ENCODE measurements around the gene SPATA6L. TPM values are rescaled to one million over a fixed set of nuclear protein-coding genes. Genes with fewer than 3 reads are reported as not detected.
"Not testable (repeated sequence)": the region's sequence is repeated elsewhere in the genome, so short reads cannot be mapped to it uniquely, and the experiment has no call there.

Gene SPATA6L
- total RNA-seq, 1 donor from 2014 or later, result 3.1 TPM

GRCh38 chr9:4674783-4675182, 8.5 kb upstream of the SPATA6L start:
- no peak for ATAC-seq

- no peak for ATAC-seq
Measured at GRCh38 chr9:4671737-4672136, 5.5 kb upstream of the SPATA6L start.

GRCh38 chr9:4670591-4670990, 4.3 kb upstream of the SPATA6L start:
- ATAC-seq, result no peak

GRCh38 chr9:4669890-4670289, 3.6 kb upstream of the SPATA6L start:
- ATAC-seq, result no peak

- no peak for ATAC-seq
Measured at GRCh38 chr9:4668604-4669003, 2.3 kb upstream of the SPATA6L start.

- ATAC-seq, result no peak
Measured at GRCh38 chr9:4667681-4668080, 1.4 kb upstream of the SPATA6L start.

GRCh38 chr9:4665357-4665756, 923 bp downstream of the SPATA6L start:
- peak; percentile 16 for ATAC-seq

- ATAC-seq, result no peak
Measured at GRCh38 chr9:4663956-4664355, 2.3 kb downstream of the SPATA6L start.

- ATAC-seq, result peak; percentile 17
Measured at GRCh38 chr9:4662989-4663792, 3.1 kb downstream of the SPATA6L start.

- peak; percentile 95 for ATAC-seq
Measured at GRCh38 chr9:4662108-4662988, 3.9 kb downstream of the SPATA6L start, which contains the start of gene PLPP6. Gene PLPP6 (plus strand): TSS chr9:4662294. CDS start chr9:4662376, 82 bp downstream.

- no peak for ATAC-seq
Measured at GRCh38 chr9:4661611-4662010, 4.7 kb downstream of the SPATA6L start.

GRCh38 chr9:4661165-4661564, 5.1 kb downstream of the SPATA6L start:
- ATAC-seq, result no peak

GRCh38 chr9:4660665-4661064, 5.6 kb downstream of the SPATA6L start:
- ATAC-seq, result not testable (repeated sequence)

GRCh38 chr9:4657426-4658159, 8.7 kb downstream of the SPATA6L start:
- no peak for ATAC-seq

GRCh38 chr9:4656621-4657020, 9.7 kb downstream of the SPATA6L start:
- ATAC-seq, result no peak

GRCh38 chr9:4656196-4656595, 10.1 kb downstream of the SPATA6L start:
- ATAC-seq, result not testable (repeated sequence)

- ATAC-seq, result no peak
Measured at GRCh38 chr9:4654538-4654937, 11.7 kb downstream of the SPATA6L start.

GRCh38 chr9:4654084-4654483, 12.2 kb downstream of the SPATA6L start:
- ATAC-seq, result no peak

- no peak for ATAC-seq
Measured at GRCh38 chr9:4642351-4642750, 23.9 kb downstream of the SPATA6L start.

- no peak for ATAC-seq
Measured at GRCh38 chr9:4640027-4640426, 26.3 kb downstream of the SPATA6L start.

GRCh38 chr9:4639420-4639819, 26.9 kb downstream of the SPATA6L start:
- no peak for ATAC-seq

- ATAC-seq, result no peak
Measured at GRCh38 chr9:4638968-4639367, 27.3 kb downstream of the SPATA6L start.

GRCh38 chr9:4630836-4631235, 35.4 kb downstream of the SPATA6L start:
- ATAC-seq, result no peak

Data from esophagus mucosa (tissue), 1 donor.